GM18507 (cell line): ENCODE results near the gene HMOX2.

Experiments
- DNase-seq: peaks from one replicate; pipeline ENCODE4 v3.0.0; 2011; ENCODE audit warnings: low read depth; ENCODE audit not compliant: insufficient read length; ENCODE audit errors: extremely low spot score
- FAIRE-seq: peaks from 2 replicates; lab custom pipeline; 2011; peaks lifted over from hg19 to GRCh38; lab: Jason Lieb, UNC

Gene HMOX2

GRCh38 chr16:4538350-4539235, 62.4 kb downstream of the HMOX2 start, which contains the start of gene CDIP1:
Gene CDIP1, minus strand, starts transcription at chr16:4538773. Its CDS starts 24,643 bp downstream, at chr16:4514130.
- DNase-seq (peak; percentile 83), FAIRE-seq (peak; percentile 95)

GRCh38 chr16:4539716-4540284, 63.6 kb downstream of the HMOX2 start:
- FAIRE-seq: no peak
- no peak for DNase-seq

DNA sequence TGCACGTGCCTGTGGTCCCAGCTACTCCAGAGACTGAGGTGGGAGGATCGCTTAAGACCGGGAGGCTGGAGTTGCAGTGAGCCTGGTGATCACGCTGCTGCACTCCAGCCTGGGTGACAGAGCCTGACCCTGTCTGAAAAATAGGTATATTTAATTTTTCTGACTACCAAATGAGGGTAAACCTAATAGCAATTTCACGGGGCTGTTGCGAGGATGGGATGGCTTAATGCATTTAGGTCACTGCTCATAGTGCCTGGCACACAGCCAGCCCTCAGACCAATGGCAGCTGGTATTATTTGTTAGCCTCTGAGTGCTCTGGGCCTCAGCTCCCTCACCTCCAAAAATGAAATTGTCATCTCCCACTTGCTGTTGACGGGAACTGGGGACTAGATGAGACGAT, 68.3 kb downstream of the HMOX2 start:
- DNase-seq (no peak), FAIRE-seq (no peak)

- FAIRE-seq (no peak), DNase-seq (no peak)
These were observed 71.9 kb downstream of the HMOX2 start for GRCh38 chr16:4548124-4548523.

- FAIRE-seq: no peak
These were observed 74.4 kb downstream of the HMOX2 start for GRCh38 chr16:4550591-4550990.

GRCh38 chr16:4552541-4552940, 76.3 kb downstream of the HMOX2 start:
- DNase-seq: no peak
- no peak for FAIRE-seq

More at GRCh38 chr16:4550591-4550990, 74.4 kb downstream of the HMOX2 start:
- DNase-seq: no peak

- DNase-seq (no peak), FAIRE-seq (no peak)
These were observed 79.9 kb downstream of the HMOX2 start, which contains the start of gene C16orf96 for GRCh38 chr16:4556112-4556511. Gene C16orf96, plus strand, starts transcription at chr16:4556340. Its CDS starts 150 bp downstream, at chr16:4556490.

GRCh38 chr16:4556580-4556979, 80.4 kb downstream of the HMOX2 start:
- no peak for FAIRE-seq

GRCh38 chr16:4557973-4558372, 81.8 kb downstream of the HMOX2 start:
- FAIRE-seq (no peak), DNase-seq (no peak)

More at GRCh38 chr16:4556580-4556979, 80.4 kb downstream of the HMOX2 start:
- no peak for DNase-seq
